Coronary artery (tissue), 2 donors: Measurements from ENCODE around the gene INPP4A.
A peak's percentile ranks its signal among the peaks of the same experiment; 100 is the strongest.

Source experiments
- DNase-seq: peaks from one replicate; pipeline ENCODE4 v3.0.0-alpha.2; 2017; ENCODE audit warnings: low spot score
- H3K27ac ChIP-seq, 2 donors: fragments of 200-600 bp; sonication (generic); one replicate each; pipeline ENCODE4 v1.5.1; 2016 to 2019
- H3K4me3 ChIP-seq: fragments of 200-600 bp; sonication (generic); 2 replicates; pipeline ENCODE4 v1.5.1; 2016; ENCODE audit warnings: mild to moderate bottlenecking, moderate library complexity
- TF ChIP-seq, protein P1 (sequence below): fragments of 200-600 bp; sonication (generic); IDR thresholded peaks from one replicate; pipeline ENCODE4 v1.5.1; 2019; ENCODE audit warnings: antibody characterized with exemption

The INPP4A gene

DNA sequence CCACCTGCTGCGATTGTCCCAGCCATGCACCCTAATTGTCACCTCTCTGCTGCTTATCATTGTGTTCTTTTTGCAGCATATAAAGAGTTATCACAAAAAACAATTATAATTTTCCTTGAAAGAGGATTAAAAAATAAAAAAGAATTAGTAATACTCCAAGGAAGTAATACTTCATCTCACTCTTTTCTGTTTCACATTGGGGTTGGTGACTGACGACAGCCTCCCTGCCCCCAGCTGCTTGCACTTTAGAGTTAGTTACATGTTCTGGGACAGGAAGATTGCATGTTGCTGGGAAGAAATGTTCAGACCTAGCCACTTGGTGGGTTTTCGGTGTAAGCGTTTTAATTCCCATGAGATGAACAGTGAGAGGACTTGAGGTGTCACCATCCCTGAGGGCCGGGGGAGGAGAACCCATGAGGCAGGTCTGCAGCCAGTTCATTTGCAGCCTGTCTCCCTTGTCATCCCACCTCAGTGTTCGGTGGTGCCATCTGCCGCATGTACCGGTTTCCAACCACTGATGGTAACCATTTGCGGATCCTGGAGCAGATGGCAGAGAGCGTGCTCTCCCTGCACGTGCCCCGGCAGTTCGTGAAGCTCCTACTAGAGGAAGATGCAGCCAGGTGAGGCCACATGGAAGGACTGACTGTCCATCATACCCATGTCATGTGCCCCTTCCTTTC, 94.5 kb downstream of the INPP4A start:
- DNase-seq: no peak
- TF ChIP-seq, protein P1, sequence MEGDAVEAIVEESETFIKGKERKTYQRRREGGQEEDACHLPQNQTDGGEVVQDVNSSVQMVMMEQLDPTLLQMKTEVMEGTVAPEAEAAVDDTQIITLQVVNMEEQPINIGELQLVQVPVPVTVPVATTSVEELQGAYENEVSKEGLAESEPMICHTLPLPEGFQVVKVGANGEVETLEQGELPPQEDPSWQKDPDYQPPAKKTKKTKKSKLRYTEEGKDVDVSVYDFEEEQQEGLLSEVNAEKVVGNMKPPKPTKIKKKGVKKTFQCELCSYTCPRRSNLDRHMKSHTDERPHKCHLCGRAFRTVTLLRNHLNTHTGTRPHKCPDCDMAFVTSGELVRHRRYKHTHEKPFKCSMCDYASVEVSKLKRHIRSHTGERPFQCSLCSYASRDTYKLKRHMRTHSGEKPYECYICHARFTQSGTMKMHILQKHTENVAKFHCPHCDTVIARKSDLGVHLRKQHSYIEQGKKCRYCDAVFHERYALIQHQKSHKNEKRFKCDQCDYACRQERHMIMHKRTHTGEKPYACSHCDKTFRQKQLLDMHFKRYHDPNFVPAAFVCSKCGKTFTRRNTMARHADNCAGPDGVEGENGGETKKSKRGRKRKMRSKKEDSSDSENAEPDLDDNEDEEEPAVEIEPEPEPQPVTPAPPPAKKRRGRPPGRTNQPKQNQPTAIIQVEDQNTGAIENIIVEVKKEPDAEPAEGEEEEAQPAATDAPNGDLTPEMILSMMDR: no peak
- Histone ChIP-seq H3K4me3 (no peak overlapping the region), H3K27ac (peak overlapping the region in 1 of 2 donors; percentile 28)

DNA sequence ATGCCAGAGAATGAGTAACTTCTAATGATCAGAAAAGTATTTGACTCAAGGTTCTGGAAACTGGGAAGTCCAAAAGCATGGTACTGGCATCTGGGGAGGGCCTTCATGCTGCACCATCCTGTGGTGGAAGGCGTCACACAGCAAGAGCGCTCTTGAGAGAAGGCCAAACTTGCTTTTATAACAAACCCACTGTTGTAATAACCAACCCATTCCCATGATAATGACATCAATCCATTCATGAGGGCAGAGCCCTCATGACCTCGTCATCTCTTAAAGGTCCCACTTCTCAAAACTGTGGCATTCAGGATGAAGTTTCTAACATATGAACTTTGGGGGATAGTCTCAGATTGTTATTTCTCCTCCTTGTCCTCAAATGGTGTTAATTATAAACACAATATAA, 95.9 kb downstream of the INPP4A start:
- Histone ChIP-seq H3K27ac (no peak overlapping the region), H3K4me3 (no peak overlapping the region)
- no peak for DNase-seq
- TF ChIP-seq, protein P1: no peak

DNA sequence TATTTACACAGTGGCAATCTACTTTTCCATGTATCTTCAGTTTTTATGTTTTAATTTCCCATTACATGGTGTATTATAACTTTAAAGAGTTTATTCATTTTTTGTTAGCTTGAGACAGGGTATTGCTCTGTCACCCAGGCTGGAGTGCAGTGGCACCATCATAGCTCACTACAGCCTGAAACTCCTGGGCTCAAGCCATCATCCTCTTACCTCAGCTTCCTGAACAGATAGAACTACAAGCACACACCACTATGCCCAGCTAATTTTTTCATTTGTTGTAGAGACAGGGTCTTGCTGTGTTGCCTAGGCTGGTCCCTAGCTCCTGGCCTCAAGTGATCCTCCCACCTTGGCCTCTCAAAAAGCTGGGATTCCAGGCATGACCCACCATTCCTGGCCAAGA, 96.8 kb downstream of the INPP4A start:
- TF ChIP-seq, protein P1: no peak
- Histone ChIP-seq H3K27ac (no peak overlapping the region), H3K4me3 (no peak overlapping the region)
- no peak for DNase-seq

DNA sequence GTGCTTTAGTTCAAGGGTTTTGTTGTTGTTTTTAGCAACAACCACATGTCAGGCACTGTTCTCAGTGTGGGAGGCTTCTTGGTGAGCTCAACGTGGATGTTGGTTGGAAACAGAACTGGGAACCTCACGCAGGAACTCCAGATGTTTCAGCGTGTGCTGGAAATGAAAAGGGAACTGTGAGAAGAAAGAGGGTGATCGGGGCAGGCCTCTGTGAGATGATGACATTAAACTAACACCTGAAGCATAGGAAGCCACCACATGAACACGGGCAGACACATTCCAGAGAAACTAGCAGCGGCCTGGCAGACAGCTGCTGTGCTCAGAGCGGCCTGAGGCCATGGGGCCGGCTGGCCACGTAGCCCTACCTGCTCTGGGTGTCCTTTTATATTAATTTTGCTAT, 97.2 kb downstream of the INPP4A start:
- H3K4me3 ChIP-seq: no peak overlapping the region
- H3K27ac ChIP-seq: no peak overlapping the region
- no peak for DNase-seq
- TF ChIP-seq, protein P1: no peak

DNA sequence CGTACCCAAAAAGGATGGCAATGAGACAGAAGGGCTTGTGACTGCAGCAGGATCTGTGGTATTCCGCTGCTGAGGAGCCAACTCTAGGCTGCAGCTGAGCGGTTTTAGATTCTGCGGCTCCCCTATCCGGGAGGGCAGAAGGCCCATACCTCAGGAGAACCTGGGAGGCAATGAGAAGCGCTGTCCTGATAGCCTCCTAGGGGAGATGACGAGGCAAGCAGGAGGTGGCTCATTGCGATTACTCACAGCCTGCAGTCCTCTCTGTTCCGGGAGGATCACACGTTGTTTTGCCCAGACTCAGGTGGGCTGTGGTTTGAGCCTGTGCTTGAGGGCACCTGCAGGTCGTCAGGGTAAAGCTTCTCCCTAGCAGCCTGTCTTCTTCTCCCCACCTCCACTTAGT, 98.6 kb downstream of the INPP4A start:
- TF ChIP-seq, protein P1: no peak
- Histone ChIP-seq H3K27ac (no peak overlapping the region), H3K4me3 (no peak overlapping the region)
- DNase-seq: no peak

DNA sequence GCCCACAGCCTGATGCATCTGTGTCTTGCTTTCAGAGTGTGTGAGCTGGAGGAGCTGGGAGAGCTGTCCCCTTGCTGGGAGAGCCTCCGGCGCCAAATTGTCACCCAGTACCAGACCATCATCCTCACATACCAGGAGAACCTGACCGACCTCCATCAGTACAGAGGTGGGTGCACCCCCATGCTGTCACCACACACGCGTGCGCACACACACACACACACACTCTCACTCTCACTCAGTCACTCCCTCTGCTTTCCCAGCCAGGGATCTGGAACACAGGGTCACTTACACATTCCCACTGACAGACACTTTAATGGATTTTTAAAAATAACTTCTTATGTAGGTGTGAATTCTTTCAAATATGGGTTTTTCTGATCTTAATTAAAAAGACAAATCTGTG, 99.2 kb downstream of the INPP4A start:
- H3K4me3 ChIP-seq: no peak overlapping the region
- no peak for DNase-seq
- H3K27ac ChIP-seq: no peak overlapping the region
- TF ChIP-seq, protein P1: no peak

DNA sequence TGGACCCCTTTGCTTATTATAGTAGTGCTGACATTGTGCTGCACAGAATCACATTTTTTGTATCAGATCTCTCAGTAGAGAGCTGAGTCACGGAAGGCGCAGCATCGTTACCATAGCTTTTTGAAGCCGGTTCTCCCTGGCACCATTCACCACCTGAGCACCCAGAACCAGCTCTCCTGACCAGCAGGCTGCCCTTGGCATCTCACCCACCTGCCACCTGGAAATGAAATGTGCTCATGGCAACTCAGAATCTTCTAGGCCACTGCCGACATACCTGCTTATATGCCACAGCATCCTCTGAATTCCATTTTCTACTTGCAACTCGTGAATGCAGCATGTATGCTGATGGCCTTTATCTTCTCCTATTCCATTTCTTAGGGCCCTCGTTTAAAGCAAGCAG, 100.9 kb downstream of the INPP4A start:
- TF ChIP-seq, protein P1: no peak
- DNase-seq: no peak
- Histone ChIP-seq H3K27ac (no peak overlapping the region), H3K4me3 (no peak overlapping the region)
